Measurements from ENCODE around the gene PTPRG. TPM values are rescaled to one million over a fixed set of nuclear protein-coding genes. Genes with fewer than 3 reads are reported as not detected.

PTPRG gene
- total RNA-seq, 2 donors from 2014 or later, result 76.5 to 108 TPM

DNA sequence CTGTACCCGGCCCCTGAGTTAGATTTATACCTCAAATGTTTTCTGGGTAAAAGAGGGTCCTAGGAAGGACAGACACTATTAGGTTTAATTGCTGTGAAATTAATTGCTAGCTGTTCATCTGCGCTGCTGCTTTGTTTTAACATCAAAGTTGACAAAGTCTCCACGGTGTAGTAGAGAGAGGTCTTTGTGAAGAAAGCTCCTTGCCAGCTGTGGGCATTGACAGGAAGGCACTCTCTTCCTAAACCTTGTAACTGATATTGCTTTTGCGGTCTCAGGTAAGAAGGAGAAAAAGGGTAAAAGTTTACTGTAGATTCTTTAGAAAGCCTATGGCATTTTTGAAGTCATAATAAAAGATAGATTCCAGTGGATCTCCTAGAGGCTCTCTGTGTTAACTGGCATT lies 68.1 kb downstream of the PTPRG start:
- Histone ChIP-seq H3K9me3 (ENCODE audit: control insufficient read depth, low read length) (peaks cover 11% of the 10 kb centered on the region), H3K4me3 (ENCODE audit: low read length) (no peak overlapping the region), H3K4me1 (ENCODE audit: control insufficient read depth, insufficient read depth, low read length) (no peaks in the 10 kb centered on the region), H3K9ac (ENCODE audit: extremely low read depth, low read length, poor library complexity, severe bottlenecking) (no peak overlapping the region), H3K27me3 (ENCODE audit: control insufficient read depth, insufficient read depth, low read length, poor library complexity, severe bottlenecking) (no peaks in the 10 kb centered on the region), H3K27ac (ENCODE audit: low read depth, low read length) (no peak overlapping the region), H3K36me3 (ENCODE audit: control insufficient read depth, insufficient read depth, low read length) (peaks cover 10% of the 10 kb centered on the region)
- peaks cover 33% of the 10 kb centered on the region for H3K4me1 Mint-ChIP-seq
- TF ChIP-seq, protein P1, sequence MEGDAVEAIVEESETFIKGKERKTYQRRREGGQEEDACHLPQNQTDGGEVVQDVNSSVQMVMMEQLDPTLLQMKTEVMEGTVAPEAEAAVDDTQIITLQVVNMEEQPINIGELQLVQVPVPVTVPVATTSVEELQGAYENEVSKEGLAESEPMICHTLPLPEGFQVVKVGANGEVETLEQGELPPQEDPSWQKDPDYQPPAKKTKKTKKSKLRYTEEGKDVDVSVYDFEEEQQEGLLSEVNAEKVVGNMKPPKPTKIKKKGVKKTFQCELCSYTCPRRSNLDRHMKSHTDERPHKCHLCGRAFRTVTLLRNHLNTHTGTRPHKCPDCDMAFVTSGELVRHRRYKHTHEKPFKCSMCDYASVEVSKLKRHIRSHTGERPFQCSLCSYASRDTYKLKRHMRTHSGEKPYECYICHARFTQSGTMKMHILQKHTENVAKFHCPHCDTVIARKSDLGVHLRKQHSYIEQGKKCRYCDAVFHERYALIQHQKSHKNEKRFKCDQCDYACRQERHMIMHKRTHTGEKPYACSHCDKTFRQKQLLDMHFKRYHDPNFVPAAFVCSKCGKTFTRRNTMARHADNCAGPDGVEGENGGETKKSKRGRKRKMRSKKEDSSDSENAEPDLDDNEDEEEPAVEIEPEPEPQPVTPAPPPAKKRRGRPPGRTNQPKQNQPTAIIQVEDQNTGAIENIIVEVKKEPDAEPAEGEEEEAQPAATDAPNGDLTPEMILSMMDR (conservative IDR thresholded peaks at IDR 0.05), result no peak
- no peak overlapping the region for H3K4me3 Mint-ChIP-seq
- peaks cover 8% of the 10 kb centered on the region for H3K9me3 Mint-ChIP-seq
- no peak overlapping the region for H3K27ac Mint-ChIP-seq
- DNase-seq, result no peak
- peaks cover 16% of the 10 kb centered on the region for H3K36me3 Mint-ChIP-seq (ENCODE audit: low read depth)
- WGBS, 2 experiments (ENCODE audit: insufficient coverage in 1 of 2, insufficient read length in 1 of 2), result 91 to 95% methylated on average over 4 of the region's 4 CpGs
- H3K27me3 Mint-ChIP-seq (ENCODE audit: insufficient read depth), result no peaks in the 10 kb centered on the region

DNA sequence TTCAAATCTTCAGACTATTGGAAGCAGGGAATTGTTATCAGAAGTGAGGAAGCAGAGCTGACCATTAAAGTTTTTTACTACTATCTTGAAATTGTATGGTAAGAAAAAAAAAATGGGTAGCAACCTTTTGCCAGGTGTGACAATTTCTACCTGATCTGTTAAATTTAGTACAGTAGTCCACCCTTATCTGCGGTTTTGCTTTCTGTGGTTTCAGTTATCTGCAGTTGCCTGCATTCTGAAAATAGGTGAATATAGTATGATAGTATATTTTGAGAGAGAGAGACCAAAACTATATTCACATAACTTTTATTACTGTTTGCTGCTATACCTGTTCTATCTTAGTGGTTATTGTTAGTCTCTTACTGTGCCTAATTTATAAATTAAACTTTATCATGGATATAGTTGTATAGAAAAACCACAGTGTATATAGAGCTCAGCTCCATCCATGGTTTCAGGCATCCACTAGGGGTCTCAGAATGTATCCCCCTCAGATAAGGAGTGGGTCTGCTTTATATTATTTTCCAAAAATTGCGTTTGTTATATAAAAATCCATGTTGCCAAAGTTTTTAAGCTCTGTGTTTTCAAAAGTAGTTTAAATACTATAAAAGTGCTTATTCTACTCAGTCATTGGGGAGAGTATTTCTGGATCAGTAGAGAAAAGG lies 69.9 kb downstream of the PTPRG start:
- Mint-ChIP-seq H3K4me1 (peaks cover 29% of the 10 kb centered on the region), H3K4me3 (no peak overlapping the region), H3K27me3 (ENCODE audit: insufficient read depth) (no peaks in the 10 kb centered on the region), H3K27ac (no peak overlapping the region), H3K36me3 (ENCODE audit: low read depth) (peaks cover 6% of the 10 kb centered on the region), H3K9me3 (peaks cover 8% of the 10 kb centered on the region)
- no peak for DNase-seq
- Histone ChIP-seq H3K4me1 (ENCODE audit: control insufficient read depth, insufficient read depth, low read length) (no peaks in the 10 kb centered on the region), H3K27ac (ENCODE audit: low read depth, low read length) (no peak overlapping the region), H3K9ac (ENCODE audit: extremely low read depth, low read length, poor library complexity, severe bottlenecking) (no peak overlapping the region), H3K36me3 (ENCODE audit: control insufficient read depth, insufficient read depth, low read length) (peaks cover 3% of the 10 kb centered on the region), H3K4me3 (ENCODE audit: low read length) (no peak overlapping the region), H3K27me3 (ENCODE audit: control insufficient read depth, insufficient read depth, low read length, poor library complexity, severe bottlenecking) (no peaks in the 10 kb centered on the region), H3K9me3 (ENCODE audit: control insufficient read depth, low read length) (peaks cover 11% of the 10 kb centered on the region)
- 95% methylated on average over 2 of the region's 2 CpGs; no CpG with 5 or more reads in 1 of the 2 experiments for WGBS, 2 experiments (ENCODE audit: insufficient coverage in 1 of 2, insufficient read length in 1 of 2)
- TF ChIP-seq, protein P1 (conservative IDR thresholded peaks at IDR 0.05), result peak; percentile 52

- WGBS, 2 experiments (ENCODE audit: insufficient coverage in 1 of 2, insufficient read length in 1 of 2), result 80 to 100% methylated on average over 2 of the region's 2 CpGs
Observed at GRCh38 chr3:61632568-61633175, 71.3 kb downstream of the PTPRG start.

More at GRCh38 chr3:61632568-61633175, 71.3 kb downstream of the PTPRG start:
- Histone ChIP-seq H3K27ac (ENCODE audit: low read depth, low read length) (no peak overlapping the region), H3K4me1 (ENCODE audit: control insufficient read depth, insufficient read depth, low read length) (no peaks in the 10 kb centered on the region), H3K9ac (ENCODE audit: extremely low read depth, low read length, poor library complexity, severe bottlenecking) (no peak overlapping the region), H3K9me3 (ENCODE audit: control insufficient read depth, low read length) (peaks cover 11% of the 10 kb centered on the region), H3K36me3 (ENCODE audit: control insufficient read depth, insufficient read depth, low read length) (peaks cover 3% of the 10 kb centered on the region), H3K27me3 (ENCODE audit: control insufficient read depth, insufficient read depth, low read length, poor library complexity, severe bottlenecking) (no peaks in the 10 kb centered on the region), H3K4me3 (ENCODE audit: low read length) (no peak overlapping the region)
- DNase-seq, result no peak
- TF ChIP-seq, protein P1 (conservative IDR thresholded peaks at IDR 0.05), result no peak
- H3K36me3 Mint-ChIP-seq (ENCODE audit: low read depth), result peaks cover 6% of the 10 kb centered on the region
- H3K9me3 Mint-ChIP-seq, result peaks cover 8% of the 10 kb centered on the region
- H3K4me3 Mint-ChIP-seq, result no peak overlapping the region
- peaks cover 24% of the 10 kb centered on the region for H3K4me1 Mint-ChIP-seq
- no peaks in the 10 kb centered on the region for H3K27me3 Mint-ChIP-seq (ENCODE audit: insufficient read depth)
- no peak overlapping the region for H3K27ac Mint-ChIP-seq
